Prostate gland (tissue), 2 donors: ENCODE results near the gene FAM43A. TPM values are rescaled to one million over a fixed set of nuclear protein-coding genes. Genes with fewer than 3 reads are reported as not detected.
A peak's percentile ranks its signal among the peaks of the same experiment; 100 is the strongest.

Experiments
- DNase-seq: peaks from one replicate; pipeline ENCODE4 v3.0.0-alpha.2; 2019; ENCODE audit warnings: low spot score
- H3K27ac ChIP-seq, 2 donors: fragments of 200-600 bp; sonication (generic); 2 replicates each; pipeline ENCODE4 v1.5.1; 2017 to 2019
- H3K27me3 ChIP-seq: fragments of 200-600 bp; sonication (generic); replicated peaks from 2 replicates; pipeline ENCODE4 v1.5.1; 2019; ENCODE audit not compliant: insufficient read depth
- H3K36me3 ChIP-seq, 2 donors: fragments of 200-600 bp; sonication (generic); 1 replicate in 1 of 2; 2 replicates in 1 of 2; pipeline versions ENCODE4 v1.5.1 to v1.8.1; 2017 to 2019
- H3K4me1 ChIP-seq: fragments of 200-600 bp; sonication (generic); replicated peaks from 2 replicates; pipeline ENCODE4 v1.5.1; 2019
- H3K4me3 ChIP-seq, 2 donors: fragments of 200-600 bp; sonication (generic); 2 replicates each; pipeline ENCODE4 v1.5.1; 2017 to 2019
- H3K9me3 ChIP-seq: fragments of 200-600 bp; sonication (generic); 2 replicates; pipeline ENCODE4 v1.5.1; 2017
- CTCF ChIP-seq, 4 experiments: fragments of 200-600 bp in 2 of 4; fragments of 450-650 bp in 2 of 4; sonication (generic) in 2 of 4; IDR thresholded peaks; 1 replicate in 3 of 4; 2 replicates in 1 of 4; pipeline ENCODE4 v1.5.1; 2016 to 2019; ENCODE audit warnings: antibody characterized with exemption in 4 of 4, mild to moderate bottlenecking in 2 of 4, moderate library complexity in 2 of 4
- POLR2A ChIP-seq: fragments of 450-650 bp; IDR thresholded peaks from one replicate; pipeline ENCODE4 v1.6.1; 2016; ENCODE audit warnings: antibody characterized with exemption, mild to moderate bottlenecking
- POLR2AphosphoS5 ChIP-seq: sonication (generic); formaldehyde crosslinking; IDR thresholded peaks from one replicate; pipeline ENCODE4 v1.6.1; 2017; ENCODE audit warnings: antibody characterized with exemption
- WGBS: methylation state at CpG from one replicate; pipeline ENCODE4 v1.1.5; 2018; 5-methylcytosine and 5-hydroxymethylcytosine counted together
- intact Hi-C: fragments of 100-400 bp; cut with DNase I; formaldehyde crosslinking; loops from one replicate; pipeline ENCODE4 v1.14.2; 2022
- total RNA-seq, 2 donors: library from RNA; depleted of rRNA; stranded (reverse); fragments of >200 nt; gene quantifications; one replicate each; pipeline ENCODE4 v1.1.0, GENCODE V29; 2016

FAM43A gene
- total RNA-seq, 2 donors from 2014 or later = 39.6 to 93.6 TPM

DNA sequence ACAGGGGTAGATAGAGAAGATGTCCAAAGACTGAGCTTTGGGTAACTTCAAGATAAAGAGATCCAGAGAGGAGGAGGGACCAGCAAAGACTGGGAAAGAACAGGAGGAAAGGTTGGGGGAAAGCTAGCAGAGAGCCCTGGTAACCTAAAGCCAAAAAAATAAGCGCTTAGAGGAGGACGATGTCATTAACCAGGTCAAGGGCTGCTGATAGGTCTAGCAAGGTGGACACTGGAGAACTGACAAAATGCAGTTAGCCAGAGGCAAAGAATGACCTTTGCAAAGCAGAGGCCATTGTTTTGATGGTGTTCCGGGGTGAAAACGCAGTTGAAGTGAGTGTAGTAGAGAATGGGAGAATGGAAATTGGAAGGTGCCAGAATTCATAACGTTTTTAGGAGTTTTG is 39.7 kb downstream of the FAM43A start:
- TF ChIP-seq POLR2AphosphoS5 (no peak), POLR2A (no peak), CTCF (IDR thresholded peaks at IDR 0.05) (no peak)
- intact Hi-C loops = no loop called here
- H3K27me3 ChIP-seq = no peaks in the 10 kb centered on the region
- no peaks in the 10 kb centered on the region for H3K9me3 ChIP-seq
- no peaks in the 10 kb centered on the region for H3K4me1 ChIP-seq
- no peak overlapping the region for H3K4me3 ChIP-seq
- H3K27ac ChIP-seq = no peak overlapping the region
- DNase-seq = no peak
- no peaks in the 10 kb centered on the region for H3K36me3 ChIP-seq
- 83% methylated on average over 5 of the region's 5 CpGs for WGBS

DNA sequence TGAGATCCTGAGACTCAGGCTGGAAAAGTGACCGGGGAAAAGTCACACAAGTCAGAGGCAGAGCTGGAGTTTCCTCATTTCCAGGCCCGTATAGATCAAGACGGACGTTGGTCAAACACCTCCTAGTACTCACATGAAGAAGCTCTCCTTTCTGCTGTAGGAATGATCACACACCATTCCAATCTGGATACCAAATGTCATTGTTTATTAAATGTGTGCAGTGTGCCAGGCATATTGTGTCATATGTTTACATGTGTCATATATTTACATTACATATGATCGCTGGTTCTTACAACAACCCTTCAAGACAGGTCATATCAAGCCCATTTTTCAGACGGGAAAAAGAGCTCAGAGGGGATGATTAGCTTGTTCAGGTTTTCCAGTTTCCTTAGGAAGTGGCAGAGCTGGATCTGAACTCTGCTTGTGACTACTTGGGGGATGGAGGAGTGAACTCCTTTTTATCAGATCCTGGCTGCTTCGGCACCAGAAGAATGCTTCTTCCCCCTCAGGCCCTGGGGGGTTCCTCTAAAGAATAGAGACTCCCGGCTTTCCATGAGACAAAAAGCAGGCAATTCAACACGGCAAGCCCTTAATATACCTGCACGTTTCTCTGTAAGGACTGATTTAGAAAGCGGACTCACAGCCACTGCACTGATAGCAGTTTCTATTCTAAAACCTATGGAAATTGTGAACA is 41.9 kb downstream of the FAM43A start:
- no peaks in the 10 kb centered on the region for H3K4me1 ChIP-seq
- no peak overlapping the region for H3K27ac ChIP-seq
- H3K36me3 ChIP-seq = no peaks in the 10 kb centered on the region
- TF ChIP-seq POLR2AphosphoS5 = no peak
- no peak for TF ChIP-seq CTCF (IDR thresholded peaks at IDR 0.05)
- TF ChIP-seq POLR2A = no peak
- H3K9me3 ChIP-seq = no peaks in the 10 kb centered on the region
- WGBS = 66% methylated on average over 11 of the region's 11 CpGs
- intact Hi-C loops = no loop called here
- H3K4me3 ChIP-seq = no peak overlapping the region
- no peaks in the 10 kb centered on the region for H3K27me3 ChIP-seq
- DNase-seq = no peak

DNA sequence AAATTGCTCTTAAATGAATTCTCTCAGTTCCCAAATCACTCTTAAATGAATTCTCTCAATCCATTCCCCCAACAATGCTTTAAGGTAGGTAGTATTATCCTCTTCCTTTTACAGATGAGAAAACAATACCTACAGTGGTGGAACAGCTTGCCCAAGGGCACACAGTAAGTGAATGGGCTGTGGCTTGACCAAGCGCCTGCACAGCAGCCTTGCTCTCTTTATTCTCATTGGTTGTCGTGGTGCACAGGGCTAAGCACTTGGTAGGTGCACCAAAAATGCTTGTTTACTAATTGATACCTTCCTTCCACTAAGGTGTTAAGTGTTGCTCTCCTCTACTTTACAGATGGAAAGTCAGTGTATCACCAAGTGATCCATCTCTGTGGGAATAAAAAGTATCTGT is 43.3 kb downstream of the FAM43A start:
- intact Hi-C loops = no loop called here
- Histone ChIP-seq H3K27me3 (no peaks in the 10 kb centered on the region), H3K4me1 (no peaks in the 10 kb centered on the region), H3K9me3 (no peaks in the 10 kb centered on the region), H3K4me3 (no peak overlapping the region), H3K27ac (no peak overlapping the region), H3K36me3 (no peaks in the 10 kb centered on the region)
- WGBS = 93% methylated on average over 2 of the region's 2 CpGs
- TF ChIP-seq CTCF (IDR thresholded peaks at IDR 0.05) = no peak
- TF ChIP-seq POLR2AphosphoS5 = no peak
- no peak for TF ChIP-seq POLR2A
- no peak for DNase-seq

DNA sequence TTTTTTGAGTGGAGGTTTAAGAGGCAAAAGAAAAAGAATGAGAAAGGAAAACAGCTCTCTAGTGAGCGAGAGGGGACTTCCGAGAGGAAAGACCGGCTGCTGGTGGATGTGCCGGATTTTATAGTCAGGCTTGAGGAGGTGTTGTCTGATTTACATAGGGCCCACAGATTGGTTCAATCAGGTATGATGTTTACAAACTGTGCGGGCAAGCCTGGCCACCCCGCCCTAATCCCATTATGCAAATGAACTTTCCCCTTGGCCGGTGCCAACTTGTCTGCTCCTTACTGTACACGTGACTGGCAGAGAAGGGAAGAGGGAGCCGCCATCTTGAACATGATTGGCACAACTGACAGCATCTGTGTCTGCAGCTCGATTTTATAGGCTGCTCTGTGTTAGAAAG is 44.7 kb downstream of the FAM43A start:
- WGBS = 20% methylated on average over 10 of the region's 10 CpGs

More for the DNA sequence above, 44.7 kb downstream of the FAM43A start:
- Histone ChIP-seq H3K4me1 (no peaks in the 10 kb centered on the region), H3K4me3 (no peak overlapping the region), H3K27ac (no peak overlapping the region), H3K36me3 (no peaks in the 10 kb centered on the region), H3K27me3 (no peaks in the 10 kb centered on the region), H3K9me3 (no peaks in the 10 kb centered on the region)
- intact Hi-C loops = no loop called here
- DNase-seq = peak; percentile 49
- TF ChIP-seq CTCF (IDR thresholded peaks at IDR 0.05) (no peak), POLR2A (no peak), POLR2AphosphoS5 (peak; percentile 40)
